BLaER1 (cell line): Measurements from ENCODE around the gene EDRF1.
"Not testable (repeated sequence)": the region's sequence is repeated elsewhere in the genome, so short reads cannot be mapped to it uniquely, and the experiment has no call there.

ENCODE experiments used
- H3K27ac ChIP-seq: shearing (Covaris generic); formaldehyde crosslinking; 2 replicates; pipeline ENCODE4 v1.8.1; 2022
- H3K27me3 ChIP-seq: shearing (Covaris generic); formaldehyde crosslinking; 2 replicates; pipeline ENCODE4 v1.8.1; 2022
- H3K36me3 ChIP-seq: shearing (Covaris generic); formaldehyde crosslinking; 2 replicates; pipeline ENCODE4 v1.8.1; 2022
- H3K4me1 ChIP-seq: shearing (Covaris generic); formaldehyde crosslinking; 2 replicates; pipeline ENCODE4 v1.8.1; 2022
- H3K4me2 ChIP-seq: shearing (Covaris generic); formaldehyde crosslinking; 2 replicates; pipeline ENCODE4 v1.8.1; 2022
- H3K4me3 ChIP-seq: shearing (Covaris generic); formaldehyde crosslinking; 2 replicates; pipeline ENCODE4 v1.8.1; 2022
- H3K9ac ChIP-seq: shearing (Covaris generic); formaldehyde crosslinking; 2 replicates; pipeline ENCODE4 v1.8.1; 2022
- H3K9me3 ChIP-seq: shearing (Covaris generic); formaldehyde crosslinking; 2 replicates; pipeline ENCODE4 v1.8.1; 2022
- H4K20me1 ChIP-seq: shearing (Covaris generic); formaldehyde crosslinking; 2 replicates; pipeline ENCODE4 v1.8.1; 2022
- Cebpa-rat ChIP-seq: shearing (Covaris generic); IDR thresholded peaks from 2 replicates; pipeline ENCODE4 v1.8.1; 2022

The EDRF1 gene

GRCh38 chr10:125692196-125692595, 27.3 kb upstream of the EDRF1 start:
- no peak for TF ChIP-seq Cebpa-rat
- H3K4me3 ChIP-seq: no peak overlapping the region
- peak overlapping the region; percentile 36 for H3K27ac ChIP-seq

GRCh38 chr10:125692601-125693523, 26.6 kb upstream of the EDRF1 start:
- Histone ChIP-seq H3K4me3 (no peak overlapping the region), H4K20me1 (no peaks in the 10 kb centered on the region), H3K4me1 (peaks cover 42% of the 10 kb centered on the region), H3K9ac (no peak overlapping the region), H3K9me3 (no peaks in the 10 kb centered on the region), H3K36me3 (no peaks in the 10 kb centered on the region), H3K27ac (peak overlapping the region; percentile 36), H3K4me2 (peak overlapping the region; percentile 69), H3K27me3 (no peaks in the 10 kb centered on the region)
- TF ChIP-seq Cebpa-rat: no peak

More at GRCh38 chr10:125692196-125692595, 27.3 kb upstream of the EDRF1 start:
- Histone ChIP-seq H3K36me3 (no peaks in the 10 kb centered on the region), H4K20me1 (no peaks in the 10 kb centered on the region), H3K27me3 (no peaks in the 10 kb centered on the region), H3K9ac (peak overlapping the region; percentile 20; the same call in 1 of the 2 replicates), H3K4me1 (peaks cover 42% of the 10 kb centered on the region), H3K9me3 (no peaks in the 10 kb centered on the region), H3K4me2 (peak overlapping the region; percentile 69)

GRCh38 chr10:125693524-125693847, 26.0 kb upstream of the EDRF1 start:
- Histone ChIP-seq H3K4me3 (no peak overlapping the region), H3K9ac (no peak overlapping the region), H3K4me1 (peaks cover 45% of the 10 kb centered on the region), H3K9me3 (no peaks in the 10 kb centered on the region), H3K27ac (peak overlapping the region; percentile 36), H3K27me3 (no peaks in the 10 kb centered on the region), H3K4me2 (peak overlapping the region; percentile 69), H4K20me1 (no peaks in the 10 kb centered on the region), H3K36me3 (no peaks in the 10 kb centered on the region)
- no peak for TF ChIP-seq Cebpa-rat

GRCh38 chr10:125694883-125695282, 24.6 kb upstream of the EDRF1 start:
- Histone ChIP-seq H3K36me3 (no peaks in the 10 kb centered on the region), H3K9me3 (no peaks in the 10 kb centered on the region), H3K4me1 (peaks cover 57% of the 10 kb centered on the region), H3K27me3 (no peaks in the 10 kb centered on the region), H4K20me1 (no peaks in the 10 kb centered on the region), H3K27ac (no peak overlapping the region), H3K4me3 (no peak overlapping the region), H3K9ac (no peak overlapping the region), H3K4me2 (no peak overlapping the region)
- no peak for TF ChIP-seq Cebpa-rat

GRCh38 chr10:125696884-125697283, 22.6 kb upstream of the EDRF1 start:
- H4K20me1 ChIP-seq, H3K27me3 ChIP-seq, H3K4me3 ChIP-seq, H3K9ac ChIP-seq, H3K4me2 ChIP-seq, H3K27ac ChIP-seq, H3K36me3 ChIP-seq, H3K9me3 ChIP-seq: not testable (repeated sequence)
- H3K4me1 ChIP-seq: peaks cover 43% of the 10 kb centered on the region

GRCh38 chr10:125698481-125698998, 21.0 kb upstream of the EDRF1 start:
- Histone ChIP-seq H3K4me1 (peaks cover 26% of the 10 kb centered on the region), H3K4me2 (no peak overlapping the region), H3K27me3 (no peaks in the 10 kb centered on the region), H3K9ac (no peak overlapping the region), H4K20me1 (no peaks in the 10 kb centered on the region), H3K4me3 (no peak overlapping the region), H3K36me3 (no peaks in the 10 kb centered on the region), H3K9me3 (no peaks in the 10 kb centered on the region; the same call in 1 of the 2 replicates), H3K27ac (no peak overlapping the region)
- TF ChIP-seq Cebpa-rat: no peak

- Histone ChIP-seq H4K20me1 (no peaks in the 10 kb centered on the region), H3K36me3 (no peaks in the 10 kb centered on the region), H3K4me3 (no peak overlapping the region), H3K4me1 (peaks cover 23% of the 10 kb centered on the region), H3K4me2 (peak overlapping the region; percentile 33), H3K9ac (no peak overlapping the region), H3K27me3 (no peaks in the 10 kb centered on the region), H3K27ac (no peak overlapping the region), H3K9me3 (no peaks in the 10 kb centered on the region; the same call in 1 of the 2 replicates)
- TF ChIP-seq Cebpa-rat: no peak
Observed at GRCh38 chr10:125699562-125700143, 19.9 kb upstream of the EDRF1 start.

GRCh38 chr10:125700355-125700911, 19.1 kb upstream of the EDRF1 start:
- Histone ChIP-seq H4K20me1 (no peaks in the 10 kb centered on the region), H3K36me3 (no peaks in the 10 kb centered on the region), H3K4me1 (peaks cover 23% of the 10 kb centered on the region), H3K4me3 (no peak overlapping the region), H3K27me3 (no peaks in the 10 kb centered on the region), H3K27ac (no peak overlapping the region), H3K9ac (no peak overlapping the region), H3K4me2 (no peak overlapping the region), H3K9me3 (no peaks in the 10 kb centered on the region; the same call in 1 of the 2 replicates)
- peak; percentile 29; the same call in 1 of the 2 replicates for TF ChIP-seq Cebpa-rat

GRCh38 chr10:125707541-125708468, 11.7 kb upstream of the EDRF1 start:
- H3K27me3 ChIP-seq: no peaks in the 10 kb centered on the region
- peak overlapping the region; percentile 69; the same call in 1 of the 2 replicates for H3K4me2 ChIP-seq
- no peak for TF ChIP-seq Cebpa-rat
- H3K4me1 ChIP-seq: peaks cover 61% of the 10 kb centered on the region
- no peaks in the 10 kb centered on the region for H4K20me1 ChIP-seq
- no peaks in the 10 kb centered on the region for H3K36me3 ChIP-seq
- H3K4me3 ChIP-seq: no peak overlapping the region
- H3K27ac ChIP-seq: no peak overlapping the region
- no peak overlapping the region; the same call in 1 of the 2 replicates for H3K9ac ChIP-seq
- H3K9me3 ChIP-seq: peaks cover 13% of the 10 kb centered on the region
